IMR-90 (cell line): ENCODE data around the gene GPN1.

ENCODE experiments used
- TF ChIP-seq, protein P1 (sequence below): conservative IDR thresholded peaks from 2 replicates; pipeline ENCODE4 v1.5.1; 2012; ENCODE audit warnings: mild to moderate bottlenecking, low read depth, low read length, improper control_type of control experiment
- TF ChIP-seq, protein P2 (sequence below): fragments of 150-350 bp; IDR thresholded peaks from 2 replicates; pipeline ENCODE4 v1.6.1; 2016; ENCODE audit warnings: low read depth, mild to moderate bottlenecking, low read length, moderate library complexity, borderline replicate concordance

DNA sequence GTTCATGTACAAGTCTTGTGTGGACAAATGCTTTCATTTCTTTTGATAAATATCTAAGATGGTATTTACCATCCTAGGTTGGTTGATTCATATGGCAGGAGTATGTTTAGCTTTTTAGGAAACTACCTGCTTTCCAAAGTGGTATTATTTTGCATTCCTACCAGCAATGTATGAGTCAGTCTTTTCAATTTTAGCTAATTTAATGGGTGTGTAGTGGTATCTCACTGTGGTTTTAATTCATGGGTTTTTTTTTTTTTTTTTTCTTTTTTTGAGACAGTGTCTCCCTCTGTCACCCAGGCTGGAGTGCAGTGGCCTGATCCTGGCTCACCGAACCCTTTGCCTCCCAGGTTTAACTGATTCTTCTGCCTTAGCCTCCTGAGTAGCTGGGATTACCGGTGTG lies 41.8 kb upstream of the GPN1 start:
- TF ChIP-seq, protein P1, sequence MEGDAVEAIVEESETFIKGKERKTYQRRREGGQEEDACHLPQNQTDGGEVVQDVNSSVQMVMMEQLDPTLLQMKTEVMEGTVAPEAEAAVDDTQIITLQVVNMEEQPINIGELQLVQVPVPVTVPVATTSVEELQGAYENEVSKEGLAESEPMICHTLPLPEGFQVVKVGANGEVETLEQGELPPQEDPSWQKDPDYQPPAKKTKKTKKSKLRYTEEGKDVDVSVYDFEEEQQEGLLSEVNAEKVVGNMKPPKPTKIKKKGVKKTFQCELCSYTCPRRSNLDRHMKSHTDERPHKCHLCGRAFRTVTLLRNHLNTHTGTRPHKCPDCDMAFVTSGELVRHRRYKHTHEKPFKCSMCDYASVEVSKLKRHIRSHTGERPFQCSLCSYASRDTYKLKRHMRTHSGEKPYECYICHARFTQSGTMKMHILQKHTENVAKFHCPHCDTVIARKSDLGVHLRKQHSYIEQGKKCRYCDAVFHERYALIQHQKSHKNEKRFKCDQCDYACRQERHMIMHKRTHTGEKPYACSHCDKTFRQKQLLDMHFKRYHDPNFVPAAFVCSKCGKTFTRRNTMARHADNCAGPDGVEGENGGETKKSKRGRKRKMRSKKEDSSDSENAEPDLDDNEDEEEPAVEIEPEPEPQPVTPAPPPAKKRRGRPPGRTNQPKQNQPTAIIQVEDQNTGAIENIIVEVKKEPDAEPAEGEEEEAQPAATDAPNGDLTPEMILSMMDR: no peak
- TF ChIP-seq, protein P2, sequence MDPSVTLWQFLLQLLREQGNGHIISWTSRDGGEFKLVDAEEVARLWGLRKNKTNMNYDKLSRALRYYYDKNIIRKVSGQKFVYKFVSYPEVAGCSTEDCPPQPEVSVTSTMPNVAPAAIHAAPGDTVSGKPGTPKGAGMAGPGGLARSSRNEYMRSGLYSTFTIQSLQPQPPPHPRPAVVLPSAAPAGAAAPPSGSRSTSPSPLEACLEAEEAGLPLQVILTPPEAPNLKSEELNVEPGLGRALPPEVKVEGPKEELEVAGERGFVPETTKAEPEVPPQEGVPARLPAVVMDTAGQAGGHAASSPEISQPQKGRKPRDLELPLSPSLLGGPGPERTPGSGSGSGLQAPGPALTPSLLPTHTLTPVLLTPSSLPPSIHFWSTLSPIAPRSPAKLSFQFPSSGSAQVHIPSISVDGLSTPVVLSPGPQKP: no peak
